K562 (cell line): ENCODE measurements around the gene DGCR6L. TPM values are rescaled to one million over a fixed set of nuclear protein-coding genes. Genes with fewer than 3 reads are reported as not detected.

Source experiments
- CEBPZ ChIP-seq: fragments of 150-350 bp; IDR thresholded peaks from 2 replicates; pipeline ENCODE4 v1.6.1; 2014; ENCODE audit warnings: low read depth, mild to moderate bottlenecking, low read length, borderline replicate concordance
- CHD2 ChIP-seq: IDR thresholded peaks from 2 replicates; pipeline ENCODE4 v1.6.1; 2011; ENCODE audit warnings: low read depth, low read length
- MCM5 ChIP-seq: fragments of 450-650 bp; IDR thresholded peaks from 2 replicates; pipeline ENCODE4 v1.6.1; 2016; ENCODE audit warnings: low read depth
- TEAD1 ChIP-seq, 2 experiments: fragments of 450-650 bp in 1 of 2; sonication (generic) in 1 of 2; formaldehyde crosslinking; IDR thresholded peaks; 2 replicates each; pipeline versions ENCODE4 v1.4.0 to v1.8.0; 2020 to 2022; ENCODE audit warnings: mild to moderate bottlenecking in 2 of 2, missing genetic modification reagents in 1 of 2
- TSHZ1 ChIP-seq: fragments of 250-450 bp; sonication (Bioruptor Pico); IDR thresholded peaks from 2 replicates; pipeline ENCODE4 v1.4.0; 2020; ENCODE audit warnings: mild to moderate bottlenecking, moderate library complexity
- ZBTB43 ChIP-seq: sonication (generic); formaldehyde crosslinking; IDR thresholded peaks from 2 replicates; pipeline ENCODE4 v1.8.0; 2023; ENCODE audit warnings: mild to moderate bottlenecking, missing genetic modification reagents
- ZBTB8A ChIP-seq: fragments of 450-650 bp; IDR thresholded peaks from 2 replicates; pipeline ENCODE4 v1.6.1; 2018; ENCODE audit warnings: mild to moderate bottlenecking, moderate library complexity; ENCODE audit not compliant: partially characterized antibody
- ZKSCAN1 ChIP-seq: fragments of 150-350 bp; IDR thresholded peaks from 2 replicates; pipeline ENCODE4 v1.6.1; 2016; ENCODE audit warnings: low read depth, low read length
- ZNF551 ChIP-seq: fragments of 250-450 bp; sonication (Bioruptor Pico); IDR thresholded peaks from 2 replicates; pipeline ENCODE4 v1.5.0; 2021; ENCODE audit warnings: mild to moderate bottlenecking, moderate library complexity
- ZNF695 ChIP-seq: fragments of 450-650 bp; formaldehyde crosslinking; IDR thresholded peaks from 2 replicates; pipeline ENCODE4 v1.4.0; 2020; ENCODE audit warnings: mild to moderate bottlenecking, moderate library complexity
- polyA plus RNA-seq, 8 experiments: library from polyadenylated mRNA; depleted of rRNA in 4 of 8; stranded (reverse) in 5 of 8; unstranded in 3 of 8; fragments of >200 nt; fragmentation: Nextera tagmentation in 2 of 8; fragmentation: Illumina TruSeq in 1 of 8; extraction: Ambion mirVana in 2 of 8; extraction: Trizol in 1 of 8; gene quantifications; 2 replicates each; pipeline versions ENCODE4 v1.2.1 to v1.2.3, GENCODE V29; 2011 to 2014; ENCODE audit warnings: inconsistent platforms in 1 of 8, missing spikeins in 1 of 8
- total RNA-seq, 7 experiments: library from RNA; depleted of rRNA in 6 of 7; stranded (reverse); fragments of >200 nt in 6 of 7; fragmentation: Illumina TruSeq in 2 of 7; extraction: Trizol in 2 of 7; gene quantifications; 2 replicates each; pipeline versions ENCODE4 v1.2.1 to v1.2.3, GENCODE V29; 2011 to 2021; ENCODE audit warnings: low replicate concordance in 1 of 7
- TF ChIP-seq, protein P1 (sequence below): sonication (generic); formaldehyde crosslinking; IDR thresholded peaks from 2 replicates; pipeline ENCODE4 v1.8.0; 2022; ENCODE audit warnings: mild to moderate bottlenecking, missing genetic modification reagents
- TF ChIP-seq, protein P2 (sequence below): fragments of 450-650 bp; IDR thresholded peaks from 2 replicates; pipeline ENCODE4 v1.6.1; 2016

Gene DGCR6L
- total and polyA plus RNA-seq, 9 of the 15 experiments (the other 6 are each of a cell fraction or from before 2014, with no cell fraction given): 3.6 to 151 (median 51.0) TPM

DNA sequence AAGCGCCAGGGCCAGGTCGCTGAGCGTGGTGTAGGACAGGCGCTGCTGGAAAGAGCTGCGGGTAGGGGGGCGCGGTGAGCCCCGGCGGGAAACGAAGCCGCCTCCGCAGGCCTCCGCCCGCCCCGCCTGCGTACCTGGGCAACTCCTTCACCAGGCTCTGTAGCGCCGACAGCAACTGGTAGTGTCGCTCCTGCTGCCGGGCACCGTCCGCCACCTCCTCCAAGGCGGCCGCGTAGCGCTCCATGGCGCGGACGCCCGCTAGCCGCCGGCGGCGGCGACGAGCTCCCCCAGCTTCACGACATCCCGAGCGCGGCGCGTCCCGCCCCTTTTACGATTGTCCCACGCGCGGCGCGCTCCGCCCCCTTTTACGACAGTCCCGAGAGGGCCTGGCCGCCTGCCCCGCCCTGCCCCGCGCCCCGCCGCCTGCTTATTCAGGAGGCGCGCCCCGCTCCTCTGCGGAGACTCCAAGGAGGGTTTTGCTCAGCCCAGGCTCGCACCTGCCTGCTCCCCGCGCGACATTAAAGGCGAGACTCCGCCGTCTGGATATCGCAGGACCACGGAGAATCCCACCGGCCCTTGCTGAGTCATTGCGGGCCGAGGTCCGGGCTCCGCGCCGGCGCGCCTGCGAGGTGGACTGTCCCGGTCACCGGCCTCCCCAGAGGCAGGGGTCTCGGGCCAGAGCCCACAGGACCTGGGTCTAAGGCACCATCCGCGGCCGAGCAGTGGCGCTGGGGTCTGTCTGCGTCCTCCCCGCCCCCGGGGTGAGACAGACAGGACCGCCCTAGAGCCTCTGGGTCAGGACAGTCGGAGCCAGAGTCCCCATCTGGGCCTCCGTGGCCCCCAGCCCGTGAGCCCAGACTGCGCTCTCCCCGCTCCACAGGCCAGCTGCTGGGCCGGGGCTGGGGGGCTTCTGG, at the start of gene DGCR6L (continued):
- no peak; the same call in 1 of the 2 replicates for TF ChIP-seq CEBPZ
- TF ChIP-seq, protein P1, sequence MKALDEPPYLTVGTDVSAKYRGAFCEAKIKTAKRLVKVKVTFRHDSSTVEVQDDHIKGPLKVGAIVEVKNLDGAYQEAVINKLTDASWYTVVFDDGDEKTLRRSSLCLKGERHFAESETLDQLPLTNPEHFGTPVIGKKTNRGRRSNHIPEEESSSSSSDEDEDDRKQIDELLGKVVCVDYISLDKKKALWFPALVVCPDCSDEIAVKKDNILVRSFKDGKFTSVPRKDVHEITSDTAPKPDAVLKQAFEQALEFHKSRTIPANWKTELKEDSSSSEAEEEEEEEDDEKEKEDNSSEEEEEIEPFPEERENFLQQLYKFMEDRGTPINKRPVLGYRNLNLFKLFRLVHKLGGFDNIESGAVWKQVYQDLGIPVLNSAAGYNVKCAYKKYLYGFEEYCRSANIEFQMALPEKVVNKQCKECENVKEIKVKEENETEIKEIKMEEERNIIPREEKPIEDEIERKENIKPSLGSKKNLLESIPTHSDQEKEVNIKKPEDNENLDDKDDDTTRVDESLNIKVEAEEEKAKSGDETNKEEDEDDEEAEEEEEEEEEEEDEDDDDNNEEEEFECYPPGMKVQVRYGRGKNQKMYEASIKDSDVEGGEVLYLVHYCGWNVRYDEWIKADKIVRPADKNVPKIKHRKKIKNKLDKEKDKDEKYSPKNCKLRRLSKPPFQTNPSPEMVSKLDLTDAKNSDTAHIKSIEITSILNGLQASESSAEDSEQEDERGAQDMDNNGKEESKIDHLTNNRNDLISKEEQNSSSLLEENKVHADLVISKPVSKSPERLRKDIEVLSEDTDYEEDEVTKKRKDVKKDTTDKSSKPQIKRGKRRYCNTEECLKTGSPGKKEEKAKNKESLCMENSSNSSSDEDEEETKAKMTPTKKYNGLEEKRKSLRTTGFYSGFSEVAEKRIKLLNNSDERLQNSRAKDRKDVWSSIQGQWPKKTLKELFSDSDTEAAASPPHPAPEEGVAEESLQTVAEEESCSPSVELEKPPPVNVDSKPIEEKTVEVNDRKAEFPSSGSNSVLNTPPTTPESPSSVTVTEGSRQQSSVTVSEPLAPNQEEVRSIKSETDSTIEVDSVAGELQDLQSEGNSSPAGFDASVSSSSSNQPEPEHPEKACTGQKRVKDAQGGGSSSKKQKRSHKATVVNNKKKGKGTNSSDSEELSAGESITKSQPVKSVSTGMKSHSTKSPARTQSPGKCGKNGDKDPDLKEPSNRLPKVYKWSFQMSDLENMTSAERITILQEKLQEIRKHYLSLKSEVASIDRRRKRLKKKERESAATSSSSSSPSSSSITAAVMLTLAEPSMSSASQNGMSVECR (CRISPR knock-in tag): peak; percentile 86
- peak; percentile 87 for TF ChIP-seq CHD2
- no peak for TF ChIP-seq ZBTB43 (CRISPR knock-in tag)
- peak; percentile 75 for TF ChIP-seq ZNF695 (CRISPR knock-in tag)
- TF ChIP-seq, protein P2, sequence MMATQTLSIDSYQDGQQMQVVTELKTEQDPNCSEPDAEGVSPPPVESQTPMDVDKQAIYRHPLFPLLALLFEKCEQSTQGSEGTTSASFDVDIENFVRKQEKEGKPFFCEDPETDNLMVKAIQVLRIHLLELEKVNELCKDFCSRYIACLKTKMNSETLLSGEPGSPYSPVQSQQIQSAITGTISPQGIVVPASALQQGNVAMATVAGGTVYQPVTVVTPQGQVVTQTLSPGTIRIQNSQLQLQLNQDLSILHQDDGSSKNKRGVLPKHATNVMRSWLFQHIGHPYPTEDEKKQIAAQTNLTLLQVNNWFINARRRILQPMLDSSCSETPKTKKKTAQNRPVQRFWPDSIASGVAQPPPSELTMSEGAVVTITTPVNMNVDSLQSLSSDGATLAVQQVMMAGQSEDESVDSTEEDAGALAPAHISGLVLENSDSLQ: 0 out of 2 replicates have a peak, but pooled peaks have one; percentile 20
- no peak for TF ChIP-seq ZNF551 (CRISPR knock-in tag)
- TF ChIP-seq ZBTB8A: no peak
- peak; percentile 63; the same call in 1 of the 2 replicates for TF ChIP-seq TSHZ1
- no peak for TF ChIP-seq MCM5
- peak; percentile 79 to 84 for TF ChIP-seq TEAD1 (CRISPR knock-in tag; IDR thresholded peaks at IDR 0.05)
- TF ChIP-seq ZKSCAN1: peak; percentile 51; the same call in 1 of the 2 replicates
